SK-N-SH (cell line): Measurements from ENCODE around the gene PTPRG. TPM values are rescaled to one million over a fixed set of nuclear protein-coding genes. Genes with fewer than 3 reads are reported as not detected.

Experiments used
- CTCF ChIA-PET: fragments of 300-600, 350-600 bp; formaldehyde crosslinking; extraction: SDS; loops from one replicate; lab custom pipeline; 2021; lab: Yijun Ruan, JAX
- POLR2A ChIA-PET: fragments of 350-600 bp; sonication (Branson Sonifier 250); formaldehyde crosslinking; extraction: SDS; loops from one replicate; lab custom pipeline; 2020; ENCODE audit warnings: antibody characterized with exemption, inconsistent platforms; lab: Yijun Ruan, JAX
- DNase-seq: peaks from one replicate; pipeline ENCODE4 v3.0.0; 2012
- H2AFZ ChIP-seq: fragments of 200-600 bp; sonication (generic); 2 replicates; pipeline ENCODE4 v1.8.1; 2016; ENCODE audit warnings: antibody characterized with exemption, mild to moderate bottlenecking, low read depth
- H3F3A ChIP-seq: fragments of 200-600 bp; sonication (generic); replicated peaks from 2 replicates; pipeline ENCODE3; 2016; ENCODE audit warnings: antibody characterized with exemption, mild to moderate bottlenecking; ENCODE audit not compliant: insufficient read depth
- H3K27ac ChIP-seq, 2 experiments: fragments of 200-500 bp in 1 of 2; fragments of 200-600 bp in 1 of 2; sonication (Bioruptor generic) in 1 of 2; sonication (generic), shearing (Covaris generic) in 1 of 2; 2 replicates each; pipeline versions ENCODE4 v1.5.1 to v1.6.1; 2014 to 2016; ENCODE audit warnings: low read depth in 2 of 2, inconsistent platforms in 1 of 2, low read length in 1 of 2, mild to moderate bottlenecking in 1 of 2, mixed read lengths in 1 of 2
- H3K27me3 ChIP-seq: fragments of 200-600 bp; sonication (generic), shearing (Covaris generic); 2 replicates; pipeline ENCODE4 v1.6.1; 2016; ENCODE audit warnings: mixed run types; ENCODE audit not compliant: insufficient read depth
- H3K36me3 ChIP-seq, 2 experiments: fragments of 200-500 bp in 1 of 2; fragments of 200-600 bp in 1 of 2; sonication (Bioruptor generic) in 1 of 2; sonication (generic) in 1 of 2; replicated peaks in 1 of 2; 2 replicates each; pipeline versions ENCODE3 to v1.5.1; 2014 to 2016; ENCODE audit warnings: low read length in 1 of 2, mild to moderate bottlenecking in 1 of 2; ENCODE audit not compliant: insufficient read depth in 2 of 2, control insufficient read depth in 1 of 2
- H3K4me1 ChIP-seq, 2 experiments: fragments of 200-500 bp in 1 of 2; fragments of 200-600 bp in 1 of 2; sonication (Bioruptor generic) in 1 of 2; sonication (generic), shearing (Covaris generic) in 1 of 2; 2 replicates each; pipeline versions ENCODE4 v1.5.1 to v1.6.1; 2014 to 2016; ENCODE audit warnings: low read depth in 1 of 2, low read length in 1 of 2, mixed run types in 1 of 2; ENCODE audit not compliant: insufficient read depth in 2 of 2, control insufficient read depth in 1 of 2
- H3K4me2 ChIP-seq: fragments of 200-600 bp; sonication (generic), shearing (Covaris generic); 2 replicates; pipeline ENCODE4 v1.6.1; 2017; ENCODE audit warnings: mixed run types
- H3K4me3 ChIP-seq, 2 experiments: fragments of 200-500 bp in 1 of 2; fragments of 200-600 bp in 1 of 2; sonication (Bioruptor generic) in 1 of 2; sonication (generic), shearing (Covaris generic) in 1 of 2; 2 replicates each; pipeline versions ENCODE4 v1.5.1 to v1.8.1; 2014 to 2016; ENCODE audit warnings: low read depth in 2 of 2, inconsistent platforms in 1 of 2, low read length in 1 of 2, mild to moderate bottlenecking in 1 of 2, mixed read lengths in 1 of 2, moderate library complexity in 1 of 2
- H3K79me2 ChIP-seq: fragments of 200-600 bp; sonication (generic); 2 replicates; pipeline ENCODE4 v1.8.1; 2017; ENCODE audit warnings: mild to moderate bottlenecking; ENCODE audit not compliant: insufficient read depth
- H3K9ac ChIP-seq: fragments of 200-600 bp; sonication (generic); 2 replicates; pipeline ENCODE4 v1.6.1; 2017; ENCODE audit warnings: mixed run types
- H3K9me2 ChIP-seq: fragments of 200-600 bp; sonication (generic); 2 replicates; pipeline ENCODE4 v1.6.1; 2017; ENCODE audit warnings: mixed run types
- H3K9me3 ChIP-seq: fragments of 200-600 bp; sonication (generic); 2 replicates; pipeline ENCODE4 v1.6.1; 2017; ENCODE audit warnings: mixed run types, mild to moderate bottlenecking, moderate library complexity
- H4K20me1 ChIP-seq: fragments of 200-600 bp; sonication (generic); 2 replicates; pipeline ENCODE4 v1.6.1; 2017; ENCODE audit warnings: mild to moderate bottlenecking, mixed run types; ENCODE audit not compliant: insufficient read depth
- CHD2 ChIP-seq: fragments of 150-350 bp; IDR thresholded peaks from 2 replicates; pipeline ENCODE4 v1.6.1; 2018; ENCODE audit warnings: low read length; ENCODE audit not compliant: partially characterized antibody
- CTCF ChIP-seq: fragments of 200-600 bp; sonication (generic); IDR thresholded peaks from 2 replicates; pipeline ENCODE4 v1.6.1; 2017; ENCODE audit warnings: antibody characterized with exemption, mild to moderate bottlenecking, moderate library complexity
- ELF1 ChIP-seq: IDR thresholded peaks from 2 replicates; pipeline ENCODE4 v1.4.0; 2012
- EZH2phosphoT487 ChIP-seq: fragments of 200-600 bp; sonication (generic); IDR thresholded peaks from 2 replicates; pipeline ENCODE4 v1.6.1; 2017; ENCODE audit warnings: low read depth, mixed run types, mild to moderate bottlenecking, antibody characterized with exemption, moderate library complexity, borderline replicate concordance
- FOXJ3 ChIP-seq: sonication (generic); formaldehyde crosslinking; IDR thresholded peaks from 2 replicates; pipeline ENCODE4 v1.5.1; 2020; ENCODE audit warnings: mild to moderate bottlenecking, missing genetic modification reagents
- FOXM1 ChIP-seq: IDR thresholded peaks from 2 replicates; pipeline ENCODE4 v1.4.0; 2012; ENCODE audit warnings: low read depth, mild to moderate bottlenecking
- GABPA ChIP-seq: IDR thresholded peaks from 2 replicates; pipeline ENCODE4 v1.4.0; 2012; ENCODE audit warnings: low read depth, mild to moderate bottlenecking
- GATA2 ChIP-seq: sonication (generic); formaldehyde crosslinking; IDR thresholded peaks from 2 replicates; pipeline ENCODE4 v1.5.0; 2020; ENCODE audit warnings: mild to moderate bottlenecking, missing genetic modification reagents
- IRF3 ChIP-seq: fragments of 150-350 bp; IDR thresholded peaks from 2 replicates; pipeline ENCODE4 v1.6.1; 2016; ENCODE audit warnings: mild to moderate bottlenecking, low read depth, low read length
- JUND ChIP-seq: IDR thresholded peaks from 2 replicates; pipeline ENCODE4 v1.4.0; 2012
- MAX ChIP-seq: IDR thresholded peaks from 2 replicates; pipeline ENCODE4 v1.4.0; 2012; ENCODE audit warnings: low read depth
- MEF2A ChIP-seq: IDR thresholded peaks from 2 replicates; pipeline ENCODE4 v1.4.0; 2012; ENCODE audit warnings: low read depth, borderline replicate concordance
- NFIC ChIP-seq: IDR thresholded peaks from 2 replicates; pipeline ENCODE4 v1.4.0; 2012; ENCODE audit warnings: borderline replicate concordance
- NRF1 ChIP-seq: IDR thresholded peaks from 2 replicates; pipeline ENCODE4 v1.6.1; 2012; ENCODE audit warnings: low read depth, mild to moderate bottlenecking, low read length
- PBX3 ChIP-seq: IDR thresholded peaks from 2 replicates; pipeline ENCODE4; 2012
- RAD21 ChIP-seq: IDR thresholded peaks from 2 replicates; pipeline ENCODE4 v1.6.1; 2012; ENCODE audit warnings: mild to moderate bottlenecking, low read length
- RCOR1 ChIP-seq: fragments of 150-350 bp; IDR thresholded peaks from 2 replicates; pipeline ENCODE4 v1.6.1; 2017; ENCODE audit warnings: antibody characterized with exemption, low read length
- RFX5 ChIP-seq: IDR thresholded peaks from 2 replicates; pipeline ENCODE4 v1.6.1; 2012; ENCODE audit warnings: mild to moderate bottlenecking, improper control_type of control experiment, low read length
- RXRA ChIP-seq: IDR thresholded peaks from 2 replicates; pipeline ENCODE4 v1.4.0; 2012; ENCODE audit warnings: low read depth, mild to moderate bottlenecking, borderline replicate concordance
- SIN3A ChIP-seq: IDR thresholded peaks from 2 replicates; pipeline ENCODE4 v1.6.1; 2012; ENCODE audit warnings: low read depth, mild to moderate bottlenecking, low read length, moderate library complexity, borderline replicate concordance
- SMC3 ChIP-seq: IDR thresholded peaks from 2 replicates; pipeline ENCODE4 v1.6.1; 2012; ENCODE audit warnings: low read depth, low read length, improper control_type of control experiment
- TCF12 ChIP-seq: IDR thresholded peaks from 2 replicates; pipeline ENCODE4 v1.4.0; 2012
- TEAD4 ChIP-seq: IDR thresholded peaks from 2 replicates; pipeline ENCODE4 v1.4.0; 2012; ENCODE audit warnings: mild to moderate bottlenecking, borderline replicate concordance; ENCODE audit not compliant: insufficient read depth
- USF2 ChIP-seq: fragments of 150-350 bp; IDR thresholded peaks from 2 replicates; pipeline ENCODE4 v1.6.1; 2017; ENCODE audit warnings: antibody characterized with exemption, low read length, low read depth, borderline replicate concordance
- YY1 ChIP-seq: IDR thresholded peaks from 2 replicates; pipeline ENCODE4 v1.4.0; 2012; ENCODE audit warnings: low read depth, mild to moderate bottlenecking
- WGBS: methylation state at CpG from one replicate; pipeline ENCODE4 v1.1.6; 2017; ENCODE audit warnings: low lambda C conversion rate; 5-methylcytosine and 5-hydroxymethylcytosine counted together
- polyA plus RNA-seq, 3 experiments: library from polyadenylated mRNA; depleted of rRNA; stranded (reverse); fragments of >200 nt; gene quantifications; 2 replicates each; pipeline ENCODE4 v1.2.3, GENCODE V29; 2012

PTPRG gene
- polyA plus RNA-seq, 1 of the 3 experiments (the other 2 are of a cell fraction), result 14.1 TPM

- 82% methylated on average over 5 of the region's 5 CpGs for WGBS
- Histone ChIP-seq H3K27me3 (no peaks in the 10 kb centered on the region), H3K9me3 (no peaks in the 10 kb centered on the region), H3K4me3 (no peak overlapping the region), H3K27ac (no peak overlapping the region), H3K79me2 (peaks cover 16% of the 10 kb centered on the region; the same call in 1 of the 2 replicates), H3F3A (peaks cover 8% of the 10 kb centered on the region), H2AFZ (no peak overlapping the region), H3K9ac (no peak overlapping the region), H4K20me1 (peaks cover 16% of the 10 kb centered on the region), H3K9me2 (no peaks in the 10 kb centered on the region), H3K4me1 (peaks cover 0 to 12% of the 10 kb centered on the region in 2 experiments; a peak in 2 of 4 replicates), H3K4me2 (no peak overlapping the region), H3K36me3 (peaks cover 0 to 3% of the 10 kb centered on the region in 2 experiments)
- DNase-seq, result no peak
- POLR2A ChIA-PET, result no interaction called here
- CTCF ChIA-PET, result interaction anchor here (0.5 to 1.7 kb wide), 3 partner anchors 76 to 369 kb away, joined by 3 to 6 read pairs (median 4); no protein-coding TSS in a partner anchor
- TF ChIP-seq RAD21 (no peak), GATA2 (CRISPR knock-in tag) (no peak), RXRA (no peak), RFX5 (no peak), TCF12 (no peak), PBX3 (no peak), MEF2A (no peak), USF2 (no peak), NFIC (no peak), FOXM1 (no peak), SMC3 (no peak), ELF1 (no peak)
Measured at GRCh38 chr3:61933798-61934504, 372.6 kb downstream of the PTPRG start.

GRCh38 chr3:61934505-61934871 is 373.1 kb downstream of the PTPRG start:
- H3K4me2 ChIP-seq, result no peak overlapping the region
- H3K27me3 ChIP-seq, result no peaks in the 10 kb centered on the region
- peaks cover 16% of the 10 kb centered on the region for H4K20me1 ChIP-seq
- peaks cover 0 to 3% of the 10 kb centered on the region in 2 experiments for H3K36me3 ChIP-seq
- H3K9me2 ChIP-seq, result no peaks in the 10 kb centered on the region
- peaks cover 8% of the 10 kb centered on the region for H3F3A ChIP-seq
- no peaks in the 10 kb centered on the region for H3K9me3 ChIP-seq
- H3K4me1 ChIP-seq, result peaks cover 0 to 10% of the 10 kb centered on the region in 2 experiments; a peak in 2 of 4 replicates
- H2AFZ ChIP-seq, result no peak overlapping the region
- H3K9ac ChIP-seq, result no peak overlapping the region
- CTCF ChIA-PET, result interaction anchor here (0.5 to 1.7 kb wide), 2 partner anchors 76 to 98 kb away, joined by 3 to 6 read pairs; no protein-coding TSS in a partner anchor
- no peak overlapping the region for H3K4me3 ChIP-seq
- 86% methylated on average over 1 of the region's 1 CpG for WGBS
- no peak for DNase-seq
- no peak overlapping the region for H3K27ac ChIP-seq
- POLR2A ChIA-PET, result no interaction called here
- H3K79me2 ChIP-seq, result peaks cover 11% of the 10 kb centered on the region; the same call in 1 of the 2 replicates
- TF ChIP-seq ELF1, result no peak
- TF ChIP-seq CTCF, result no peak
- TF ChIP-seq TCF12, result no peak
- no peak for TF ChIP-seq MAX
- TF ChIP-seq NRF1, result no peak
- no peak for TF ChIP-seq CHD2
- TF ChIP-seq TEAD4, result no peak
- TF ChIP-seq JUND, result no peak
- TF ChIP-seq EZH2phosphoT487, result no peak
- no peak for TF ChIP-seq GABPA
- no peak for TF ChIP-seq FOXJ3
- no peak for TF ChIP-seq RCOR1
- TF ChIP-seq SIN3A, result no peak
- TF ChIP-seq IRF3, result no peak
- TF ChIP-seq RFX5, result no peak
- TF ChIP-seq RXRA, result no peak
- no peak for TF ChIP-seq YY1
